HG03103 (cell line): ENCODE results near the gene SLC38A10.

ENCODE experiments used
- ATAC-seq: cut with Tn5 transposase; IDR thresholded peaks from one replicate; pipeline ENCODE4 v1.9.1; 2021; ENCODE audit warnings: low read depth; ENCODE audit not compliant: unreplicated experiment

The SLC38A10 gene

GRCh38 chr17:81282141-81282540, 13.0 kb downstream of the SLC38A10 start:
- ATAC-seq: no peak

- ATAC-seq: no peak
Measured at GRCh38 chr17:81280571-81280970, 14.5 kb downstream of the SLC38A10 start.

- no peak for ATAC-seq
Measured at GRCh38 chr17:81279278-81280275, 15.5 kb downstream of the SLC38A10 start.

- ATAC-seq: no peak
Measured at GRCh38 chr17:81278831-81279230, 16.3 kb downstream of the SLC38A10 start.

- ATAC-seq: no peak
Measured at GRCh38 chr17:81277946-81278693, 17.0 kb downstream of the SLC38A10 start.

- ATAC-seq: no peak
Measured at GRCh38 chr17:81277421-81277820, 17.7 kb downstream of the SLC38A10 start.

GRCh38 chr17:81276781-81277180, 18.3 kb downstream of the SLC38A10 start:
- no peak for ATAC-seq

- ATAC-seq: no peak
Measured at GRCh38 chr17:81274471-81274855, 20.6 kb downstream of the SLC38A10 start.

GRCh38 chr17:81273698-81274470, 21.2 kb downstream of the SLC38A10 start:
- ATAC-seq: no peak

GRCh38 chr17:81272616-81273015, 22.5 kb downstream of the SLC38A10 start:
- ATAC-seq: no peak

- ATAC-seq: no peak
Measured at GRCh38 chr17:81271226-81271625, 23.9 kb downstream of the SLC38A10 start.

- no peak for ATAC-seq
Measured at GRCh38 chr17:81270279-81270678, 24.8 kb downstream of the SLC38A10 start.

- no peak for ATAC-seq
Measured at GRCh38 chr17:81267390-81268067, 27.6 kb downstream of the SLC38A10 start.

- no peak for ATAC-seq
Measured at GRCh38 chr17:81265576-81265975, 29.5 kb downstream of the SLC38A10 start.

GRCh38 chr17:81264640-81265039, 30.5 kb downstream of the SLC38A10 start:
- ATAC-seq: no peak

GRCh38 chr17:81263371-81264181, 31.5 kb downstream of the SLC38A10 start:
- no peak for ATAC-seq

GRCh38 chr17:81261582-81262336, 33.3 kb downstream of the SLC38A10 start:
- no peak for ATAC-seq

GRCh38 chr17:81261096-81261495, 34.0 kb downstream of the SLC38A10 start:
- ATAC-seq: no peak

GRCh38 chr17:81260641-81261040, 34.5 kb downstream of the SLC38A10 start:
- ATAC-seq: no peak
